ENCODE data around the gene RNF144B. TPM values are rescaled to one million over a fixed set of nuclear protein-coding genes. Genes with fewer than 3 reads are reported as not detected.
"Not testable (repeated sequence)": the region's sequence is repeated elsewhere in the genome, so short reads cannot be mapped to it uniquely, and the experiment has no call there.

Gene RNF144B
- total RNA-seq, 3 donors from 2014 or later: 24.3 to 37.0 (median 24.8) TPM

DNA sequence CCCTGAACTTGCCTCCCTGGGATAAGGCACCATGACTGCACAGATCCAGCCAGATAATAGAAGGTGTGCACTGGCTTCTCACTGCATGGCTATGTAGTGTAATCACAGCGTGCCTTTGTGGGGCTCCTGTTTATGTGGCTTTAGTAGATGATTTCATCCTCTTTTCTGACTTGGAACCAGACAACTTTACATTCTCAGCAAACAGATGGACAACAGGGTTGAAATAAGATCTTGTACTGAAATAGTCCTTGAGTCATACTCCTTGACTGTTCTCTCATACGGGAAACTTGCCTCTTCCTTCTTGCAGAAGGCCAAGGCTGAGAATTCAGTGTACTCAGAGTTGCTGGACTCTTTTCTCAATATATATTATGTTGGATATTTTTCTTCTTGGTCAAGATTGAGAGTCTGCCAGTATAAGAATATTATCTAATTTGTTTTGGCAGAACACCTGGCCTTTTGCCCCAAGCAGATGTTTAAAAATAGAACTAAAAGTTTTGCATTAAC, 25.0 kb upstream of the RNF144B start:
- H3K4me1 ChIP-seq: no peaks in the 10 kb centered on the region
- H3K4me3 ChIP-seq: no peak overlapping the region
- intact Hi-C loops (cut with DNase I; ENCODE audit: low total_unique reads): no loop called here
- no peaks in the 10 kb centered on the region for H3K9me3 ChIP-seq
- TF ChIP-seq, protein P1, sequence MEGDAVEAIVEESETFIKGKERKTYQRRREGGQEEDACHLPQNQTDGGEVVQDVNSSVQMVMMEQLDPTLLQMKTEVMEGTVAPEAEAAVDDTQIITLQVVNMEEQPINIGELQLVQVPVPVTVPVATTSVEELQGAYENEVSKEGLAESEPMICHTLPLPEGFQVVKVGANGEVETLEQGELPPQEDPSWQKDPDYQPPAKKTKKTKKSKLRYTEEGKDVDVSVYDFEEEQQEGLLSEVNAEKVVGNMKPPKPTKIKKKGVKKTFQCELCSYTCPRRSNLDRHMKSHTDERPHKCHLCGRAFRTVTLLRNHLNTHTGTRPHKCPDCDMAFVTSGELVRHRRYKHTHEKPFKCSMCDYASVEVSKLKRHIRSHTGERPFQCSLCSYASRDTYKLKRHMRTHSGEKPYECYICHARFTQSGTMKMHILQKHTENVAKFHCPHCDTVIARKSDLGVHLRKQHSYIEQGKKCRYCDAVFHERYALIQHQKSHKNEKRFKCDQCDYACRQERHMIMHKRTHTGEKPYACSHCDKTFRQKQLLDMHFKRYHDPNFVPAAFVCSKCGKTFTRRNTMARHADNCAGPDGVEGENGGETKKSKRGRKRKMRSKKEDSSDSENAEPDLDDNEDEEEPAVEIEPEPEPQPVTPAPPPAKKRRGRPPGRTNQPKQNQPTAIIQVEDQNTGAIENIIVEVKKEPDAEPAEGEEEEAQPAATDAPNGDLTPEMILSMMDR (IDR thresholded peaks at IDR 0.05): no peak
- TF ChIP-seq POLR2AphosphoS5 (IDR thresholded peaks at IDR 0.05) (no peak), POLR2A (IDR thresholded peaks at IDR 0.05) (no peak)
- H3K27me3 ChIP-seq: no peaks in the 10 kb centered on the region
- H3K27ac ChIP-seq: peak overlapping the region; percentile 54 to 55
- no peak for DNase-seq (ENCODE audit: low spot score in 2 of 2)
- H3K36me3 ChIP-seq: no peaks in the 10 kb centered on the region

DNA sequence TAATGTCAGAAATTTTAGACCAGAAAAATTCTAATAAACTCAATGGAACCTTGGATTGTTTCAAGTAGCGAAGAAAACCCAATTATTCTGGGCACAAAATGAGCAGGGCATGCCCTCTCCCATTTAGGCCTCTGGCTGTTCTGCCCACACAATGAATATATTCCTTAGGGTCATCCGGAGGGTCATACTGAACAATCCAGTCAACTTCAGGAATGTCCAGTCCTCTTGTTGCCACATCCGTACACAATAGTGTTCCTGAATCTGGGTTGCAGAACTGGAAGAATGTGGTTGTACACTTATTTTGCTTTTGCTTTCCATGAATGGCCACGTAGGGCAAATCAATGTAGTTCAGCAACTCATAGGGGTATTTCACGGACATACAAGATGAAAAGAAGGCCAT, 23.4 kb upstream of the RNF144B start:
- H3K4me1 ChIP-seq: no peaks in the 10 kb centered on the region
- H3K9me3 ChIP-seq: no peaks in the 10 kb centered on the region
- no peaks in the 10 kb centered on the region for H3K36me3 ChIP-seq
- intact Hi-C loops (cut with DNase I; ENCODE audit: low total_unique reads): no loop called here
- TF ChIP-seq POLR2AphosphoS5 (IDR thresholded peaks at IDR 0.05) (no peak), POLR2A (IDR thresholded peaks at IDR 0.05) (no peak)
- TF ChIP-seq, protein P1 (IDR thresholded peaks at IDR 0.05): no peak
- peak overlapping the region; percentile 6 to 8 for H3K27ac ChIP-seq
- no peak overlapping the region for H3K4me3 ChIP-seq
- no peak for DNase-seq (ENCODE audit: low spot score in 2 of 2)
- H3K27me3 ChIP-seq: no peaks in the 10 kb centered on the region

DNA sequence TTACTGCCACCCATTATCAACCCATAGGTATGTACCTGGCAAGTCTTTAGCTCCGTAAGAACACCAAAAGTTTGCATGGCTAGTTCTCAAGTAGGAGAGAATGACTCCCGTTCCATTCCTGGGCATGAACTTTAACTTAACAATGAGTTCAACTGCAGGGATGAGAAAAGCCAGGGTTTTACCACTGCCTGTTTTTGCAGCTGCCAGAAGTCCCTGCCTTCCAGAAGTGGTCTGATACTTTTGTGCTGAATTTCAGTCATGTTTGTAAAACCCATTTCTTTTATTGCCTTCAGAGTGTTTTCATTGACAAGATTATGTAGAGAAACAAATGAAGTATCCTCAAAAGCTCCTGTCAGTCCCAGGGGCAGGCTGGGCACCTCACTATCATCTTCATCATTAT, 22.6 kb upstream of the RNF144B start:
- H3K27ac ChIP-seq; H3K4me1 ChIP-seq; DNase-seq (ENCODE audit: low spot score in 2 of 2); H3K27me3 ChIP-seq; H3K36me3 ChIP-seq; H3K9me3 ChIP-seq; H3K4me3 ChIP-seq; intact Hi-C loops (cut with DNase I; ENCODE audit: low total_unique reads): not testable (repeated sequence)

DNA sequence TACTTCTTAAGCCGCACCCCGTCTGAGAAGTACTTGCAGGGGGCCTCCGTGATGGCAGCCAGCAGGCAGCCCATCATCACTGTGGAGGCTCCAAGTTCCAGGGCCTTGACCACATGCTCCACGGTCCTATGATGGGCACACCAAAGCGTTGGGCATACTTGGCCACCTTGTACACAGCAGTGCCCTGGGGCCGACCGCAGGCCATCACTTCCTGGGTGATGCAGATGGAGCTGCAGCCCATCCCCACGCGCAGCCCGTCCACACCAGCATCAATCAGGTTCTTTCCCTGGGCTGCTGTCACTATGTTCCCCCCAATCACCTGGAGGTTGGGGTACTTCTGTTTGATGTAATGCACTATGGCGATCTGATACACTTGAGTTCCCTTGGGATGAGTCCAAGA, 19.8 kb upstream of the RNF144B start:
- TF ChIP-seq, protein P1 (IDR thresholded peaks at IDR 0.05): no peak
- TF ChIP-seq POLR2AphosphoS5 (IDR thresholded peaks at IDR 0.05): no peak
- no peak for TF ChIP-seq POLR2A (IDR thresholded peaks at IDR 0.05)
- Histone ChIP-seq H3K36me3 (no peaks in the 10 kb centered on the region), H3K9me3 (no peaks in the 10 kb centered on the region), H3K27ac (no peak overlapping the region), H3K4me3 (no peak overlapping the region), H3K27me3 (no peaks in the 10 kb centered on the region), H3K4me1 (no peaks in the 10 kb centered on the region)
- no peak for DNase-seq (ENCODE audit: low spot score in 2 of 2)
- intact Hi-C loops (cut with DNase I; ENCODE audit: low total_unique reads): no loop called here

DNA sequence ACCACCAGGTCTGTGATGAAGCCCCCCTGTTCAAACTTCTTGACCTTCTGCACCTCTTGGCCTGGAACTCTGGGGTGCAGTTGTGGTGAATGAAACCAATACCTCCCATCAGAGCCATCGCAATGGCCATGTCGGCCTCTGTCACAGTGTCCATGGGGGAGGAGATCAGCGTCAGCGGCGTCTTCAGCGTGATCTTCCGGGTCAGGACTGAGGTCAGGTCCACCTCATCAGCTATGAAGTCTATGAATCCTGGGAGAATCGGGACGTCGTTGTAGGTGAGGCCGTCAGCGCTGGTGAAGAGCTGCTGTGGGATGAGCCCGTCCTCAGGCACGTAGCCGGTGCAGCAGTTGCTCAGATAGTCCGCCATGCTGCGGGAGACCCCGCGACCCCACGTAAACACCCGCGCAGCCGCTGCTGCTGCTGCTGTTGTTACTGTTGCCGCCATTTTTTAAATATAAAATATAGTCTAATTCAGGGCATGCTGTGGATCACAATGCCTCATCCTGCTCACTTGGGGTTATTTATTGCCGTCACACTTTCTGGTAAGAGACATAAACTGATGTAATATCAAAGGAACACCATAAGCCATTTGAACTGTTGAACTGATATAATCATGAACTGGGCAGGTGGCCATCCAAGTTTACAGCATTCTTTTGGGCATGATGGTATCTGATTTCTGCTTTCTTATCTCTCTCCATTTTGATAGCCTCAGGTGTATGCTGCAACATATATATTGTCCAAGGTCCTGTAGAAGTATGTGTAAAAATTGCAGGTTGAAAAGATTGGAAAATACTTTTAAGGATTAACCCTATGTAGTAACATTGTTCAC, 18.7 kb upstream of the RNF144B start:
- no peaks in the 10 kb centered on the region for H3K36me3 ChIP-seq
- intact Hi-C loops (cut with DNase I; ENCODE audit: low total_unique reads): no loop called here
- no peaks in the 10 kb centered on the region for H3K4me1 ChIP-seq
- DNase-seq (ENCODE audit: low spot score in 2 of 2): no peak
- H3K9me3 ChIP-seq: no peaks in the 10 kb centered on the region
- H3K27me3 ChIP-seq: no peaks in the 10 kb centered on the region
- no peak overlapping the region for H3K4me3 ChIP-seq
- no peak overlapping the region for H3K27ac ChIP-seq
- TF ChIP-seq POLR2AphosphoS5 (IDR thresholded peaks at IDR 0.05): no peak
- no peak for TF ChIP-seq POLR2A (IDR thresholded peaks at IDR 0.05)
- TF ChIP-seq, protein P1 (IDR thresholded peaks at IDR 0.05): no peak
